Glutamatergic neuron (in vitro differentiated cells): Measurements from ENCODE around the gene UBC. TPM values are rescaled to one million over a fixed set of nuclear protein-coding genes. Genes with fewer than 3 reads are reported as not detected.
"Not testable (repeated sequence)": the region's sequence is repeated elsewhere in the genome, so short reads cannot be mapped to it uniquely, and the experiment has no call there.

Experiments
- DNase-seq: peaks from one replicate; pipeline ENCODE4 v3.0.0; 2022
- H3K27ac Mint-ChIP-seq: one replicate; pipeline ENCODE4 v1.8.0; 2020; ENCODE audit warnings: mild to moderate bottlenecking, mixed read lengths, inconsistent platforms; ENCODE audit not compliant: unreplicated experiment
- H3K27me3 Mint-ChIP-seq: one replicate; pipeline ENCODE4 v1.8.0; 2020; ENCODE audit warnings: mild to moderate bottlenecking, moderate library complexity, mixed read lengths, inconsistent platforms; ENCODE audit not compliant: unreplicated experiment
- H3K36me3 Mint-ChIP-seq: one replicate; pipeline ENCODE4 v1.8.0; 2020; ENCODE audit warnings: mild to moderate bottlenecking, mixed read lengths, inconsistent platforms; ENCODE audit not compliant: unreplicated experiment
- H3K4me1 Mint-ChIP-seq: one replicate; pipeline ENCODE4 v1.8.0; 2020; ENCODE audit warnings: mild to moderate bottlenecking, low read depth, mixed read lengths, inconsistent platforms; ENCODE audit not compliant: unreplicated experiment
- H3K4me3 Mint-ChIP-seq: one replicate; pipeline ENCODE4 v1.8.0; 2020; ENCODE audit warnings: mild to moderate bottlenecking, mixed read lengths, inconsistent platforms; ENCODE audit not compliant: unreplicated experiment
- H3K9me3 Mint-ChIP-seq: one replicate; pipeline ENCODE4 v1.8.0; 2020; ENCODE audit warnings: mild to moderate bottlenecking, moderate library complexity, mixed read lengths, inconsistent platforms; ENCODE audit not compliant: unreplicated experiment
- total RNA-seq: library from RNA; stranded (reverse); fragmentation: NEBNext Ultra II Directional; extraction: Animal tissue kit (Norgen Biotek cat#: 25700); gene quantifications from one replicate; pipeline ENCODE4 v1.2.1, GENCODE V29; 2021; ENCODE audit not compliant: unreplicated experiment
- TF ChIP-seq, protein P1 (sequence below): fragments of 200-600 bp; sonication (generic); IDR thresholded peaks from one replicate; pipeline ENCODE4 v1.5.0; 2021; ENCODE audit not compliant: partially characterized antibody, unreplicated experiment

UBC gene
- total RNA-seq, 1 donor from 2014 or later: 966 TPM

GRCh38 chr12:124916374-124917134, 2.1 kb upstream of the UBC start:
- TF ChIP-seq, protein P1, sequence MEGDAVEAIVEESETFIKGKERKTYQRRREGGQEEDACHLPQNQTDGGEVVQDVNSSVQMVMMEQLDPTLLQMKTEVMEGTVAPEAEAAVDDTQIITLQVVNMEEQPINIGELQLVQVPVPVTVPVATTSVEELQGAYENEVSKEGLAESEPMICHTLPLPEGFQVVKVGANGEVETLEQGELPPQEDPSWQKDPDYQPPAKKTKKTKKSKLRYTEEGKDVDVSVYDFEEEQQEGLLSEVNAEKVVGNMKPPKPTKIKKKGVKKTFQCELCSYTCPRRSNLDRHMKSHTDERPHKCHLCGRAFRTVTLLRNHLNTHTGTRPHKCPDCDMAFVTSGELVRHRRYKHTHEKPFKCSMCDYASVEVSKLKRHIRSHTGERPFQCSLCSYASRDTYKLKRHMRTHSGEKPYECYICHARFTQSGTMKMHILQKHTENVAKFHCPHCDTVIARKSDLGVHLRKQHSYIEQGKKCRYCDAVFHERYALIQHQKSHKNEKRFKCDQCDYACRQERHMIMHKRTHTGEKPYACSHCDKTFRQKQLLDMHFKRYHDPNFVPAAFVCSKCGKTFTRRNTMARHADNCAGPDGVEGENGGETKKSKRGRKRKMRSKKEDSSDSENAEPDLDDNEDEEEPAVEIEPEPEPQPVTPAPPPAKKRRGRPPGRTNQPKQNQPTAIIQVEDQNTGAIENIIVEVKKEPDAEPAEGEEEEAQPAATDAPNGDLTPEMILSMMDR: no peak
- Mint-ChIP-seq H3K4me1 (peaks cover 49% of the 10 kb centered on the region), H3K36me3 (peaks cover 16% of the 10 kb centered on the region), H3K4me3 (peak overlapping the region; percentile 90), H3K27ac (peak overlapping the region; percentile 98), H3K27me3 (peaks cover 27% of the 10 kb centered on the region), H3K9me3 (peaks cover 26% of the 10 kb centered on the region)
- no peak for DNase-seq

GRCh38 chr12:124915239-124916236, 1.1 kb upstream of the UBC start:
- no peak for DNase-seq
- Mint-ChIP-seq H3K4me3 (peak overlapping the region; percentile 90), H3K4me1 (peaks cover 46% of the 10 kb centered on the region), H3K9me3 (peaks cover 23% of the 10 kb centered on the region), H3K36me3 (peaks cover 16% of the 10 kb centered on the region), H3K27ac (peak overlapping the region; percentile 98), H3K27me3 (peaks cover 28% of the 10 kb centered on the region)
- TF ChIP-seq, protein P1: no peak

GRCh38 chr12:124913474-124914391, 717 bp downstream of the UBC start:
- Mint-ChIP-seq H3K36me3 (peaks cover 16% of the 10 kb centered on the region), H3K4me1 (peaks cover 37% of the 10 kb centered on the region), H3K9me3 (peaks cover 19% of the 10 kb centered on the region), H3K27me3 (peaks cover 26% of the 10 kb centered on the region), H3K27ac (peak overlapping the region; percentile 100), H3K4me3 (peak overlapping the region; percentile 97)
- TF ChIP-seq, protein P1: peak; percentile 66
- DNase-seq: peak; percentile 81

GRCh38 chr12:124912529-124913287, 1.7 kb downstream of the UBC start:
- Mint-ChIP-seq H3K9me3 (peaks cover 19% of the 10 kb centered on the region), H3K4me1 (peaks cover 32% of the 10 kb centered on the region), H3K4me3 (peak overlapping the region; percentile 97), H3K27me3 (peaks cover 26% of the 10 kb centered on the region), H3K36me3 (peaks cover 16% of the 10 kb centered on the region), H3K27ac (peak overlapping the region; percentile 44)
- not testable (repeated sequence) for DNase-seq

DNA sequence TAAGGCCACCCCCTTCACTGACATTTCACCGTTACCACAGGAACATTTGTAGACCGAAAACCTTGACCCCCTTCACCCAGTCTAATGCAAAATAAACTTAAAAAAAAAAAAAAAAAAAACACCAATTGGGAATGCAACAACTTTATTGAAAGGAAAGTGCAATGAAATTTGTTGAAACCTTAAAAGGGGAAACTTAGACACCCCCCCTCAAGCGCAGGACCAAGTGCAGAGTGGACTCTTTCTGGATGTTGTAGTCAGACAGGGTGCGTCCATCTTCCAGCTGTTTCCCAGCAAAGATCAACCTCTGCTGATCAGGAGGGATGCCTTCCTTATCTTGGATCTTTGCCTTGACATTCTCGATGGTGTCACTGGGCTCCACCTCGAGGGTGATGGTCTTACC, 2.9 kb downstream of the UBC start:
- DNase-seq, H3K27ac Mint-ChIP-seq: not testable (repeated sequence)
- Mint-ChIP-seq H3K27me3 (peaks cover 23% of the 10 kb centered on the region), H3K4me3 (peak overlapping the region; percentile 73), H3K9me3 (peaks cover 19% of the 10 kb centered on the region), H3K36me3 (peaks cover 16% of the 10 kb centered on the region), H3K4me1 (peaks cover 27% of the 10 kb centered on the region)
